Forelimb muscle (tissue), 1 donor: ENCODE data around the gene SERPINA7. TPM values are rescaled to one million over a fixed set of nuclear protein-coding genes. Genes with fewer than 3 reads are reported as not detected.

Experiments used
- polyA plus RNA-seq: library from polyadenylated mRNA; unstranded; fragments of 120-200 nt; gene quantifications from one replicate; pipeline ENCODE4 v1.2.1, GENCODE V29; 2013; ENCODE audit not compliant: insufficient read length

The SERPINA7 gene
- polyA plus RNA-seq, 1 donor: not detected

Other genes with a start within 250 kb of the SERPINA7 start
- gene NRK, start 216.2 kb downstream of the SERPINA7 start, polyA plus RNA-seq: 189 TPM
- 28.7 TPM for gene PWWP3B, start 129.6 kb upstream of the SERPINA7 start, polyA plus RNA-seq